K562 (cell line): ENCODE data around the gene LRRC71. TPM values are rescaled to one million over a fixed set of nuclear protein-coding genes. Genes with fewer than 3 reads are reported as not detected.

Source experiments
- ATAC-seq: fragments of 200-7000 bp; cut with Tn5 transposase; 3 replicates; pipeline ENCODE4 v1.9.1; 2020; ENCODE audit warnings: moderate library complexity
- BruUV-seq: library from RNA; stranded (reverse); fragments of 400-500 nt; replicated peaks from 2 replicates; lab custom pipeline; 2021; lab: Mats Ljungman, UMichigan
- CTCF ChIA-PET: fragments of 300-600 bp; formaldehyde crosslinking; extraction: SDS; loops from one replicate; lab custom pipeline; 2021; ENCODE audit warnings: low intra/inter-chr PET ratio; lab: Yijun Ruan, JAX
- POLR2A ChIA-PET: fragments of 300-600, 350-650 bp; sonication (Branson Sonifier 250); formaldehyde crosslinking; extraction: SDS; loops from one replicate; lab custom pipeline; 2021; ENCODE audit warnings: antibody characterized with exemption, inconsistent platforms; lab: Yijun Ruan, JAX
- DNase-seq, 4 experiments: peaks; one replicate each; pipeline versions ENCODE4 v3.0.0 to v3.0.0-alpha.2; 2011 to 2018; ENCODE audit warnings: low spot score in 3 of 4, mixed read lengths in 3 of 4; ENCODE audit errors: extremely low read depth in 1 of 4
- FAIRE-seq: peaks from 2 replicates; lab custom pipeline; 2011; peaks lifted over from hg19 to GRCh38; lab: Jason Lieb, UNC
- H2AFZ ChIP-seq: 2 replicates; pipeline ENCODE4 v1.6.0; 2011; ENCODE audit warnings: low read depth, low read length, control low read depth, inconsistent platforms
- H3K27ac ChIP-seq: fragments of 200-600 bp; 3 replicates; pipeline ENCODE4 v1.8.0; 2011; ENCODE audit warnings: low read depth, mild to moderate bottlenecking, control low read depth, inconsistent platforms, low read length, moderate library complexity, mixed read lengths; ENCODE audit errors: extremely low read depth
- H3K27me3 ChIP-seq, 2 experiments: fragments of 300-600 bp in 1 of 2; 2 replicates in 1 of 2; 3 replicates in 1 of 2; pipeline versions ENCODE4 v1.6.0 to v1.8.0; 2011; ENCODE audit warnings: inconsistent platforms in 2 of 2, low read length in 2 of 2, mild to moderate bottlenecking in 1 of 2, mixed read lengths in 1 of 2, moderate library complexity in 1 of 2; ENCODE audit not compliant: control insufficient read depth in 2 of 2, insufficient read depth in 2 of 2
- H3K36me3 ChIP-seq: fragments of 300-600 bp; 3 replicates; pipeline ENCODE4 v1.8.0; 2011; ENCODE audit warnings: mild to moderate bottlenecking, low read length, inconsistent platforms; ENCODE audit not compliant: control insufficient read depth, insufficient read depth
- H3K4me1 ChIP-seq, 2 experiments: fragments of 200-600 bp in 1 of 2; replicated peaks in 1 of 2; 2 replicates in 1 of 2; 3 replicates in 1 of 2; pipeline versions ENCODE4 v1.5.1 to v1.8.0; 2011; ENCODE audit warnings: inconsistent platforms in 2 of 2, low read length in 2 of 2, mild to moderate bottlenecking in 1 of 2, mixed read lengths in 1 of 2, moderate library complexity in 1 of 2; ENCODE audit not compliant: control insufficient read depth in 2 of 2, insufficient read depth in 2 of 2
- H3K4me2 ChIP-seq: 2 replicates; pipeline ENCODE4 v1.6.1; 2011; ENCODE audit warnings: low read length, control low read depth, inconsistent platforms, mixed read lengths; ENCODE audit not compliant: insufficient read depth
- H3K4me3 ChIP-seq: fragments of 200-600 bp; sonication (generic), shearing (Covaris generic); 2 replicates; pipeline ENCODE4 v1.5.1; 2016; ENCODE audit warnings: control low read depth, inconsistent platforms
- H3K79me2 ChIP-seq: fragments of 200-600 bp; 3 replicates; pipeline ENCODE4 v1.8.0; 2011; ENCODE audit warnings: low read length, inconsistent platforms; ENCODE audit not compliant: control insufficient read depth, insufficient read depth
- H3K9ac ChIP-seq, 2 experiments: 2 replicates each; pipeline versions ENCODE4 v1.6.0 to v1.6.1; 2011; ENCODE audit warnings: low read depth in 2 of 2, low read length in 2 of 2, control low read depth in 1 of 2, inconsistent platforms in 1 of 2, mild to moderate bottlenecking in 1 of 2, mixed read lengths in 1 of 2; ENCODE audit not compliant: insufficient read depth in 1 of 2
- H3K9me1 ChIP-seq: one replicate; pipeline ENCODE4 v1.6.0; 2011; ENCODE audit warnings: inconsistent platforms, mild to moderate bottlenecking, low read length, moderate library complexity; ENCODE audit not compliant: control insufficient read depth, insufficient read depth
- H3K9me3 ChIP-seq: replicated peaks from 2 replicates; pipeline ENCODE4 v1.5.1; 2011; ENCODE audit warnings: low read depth, low read length, inconsistent platforms; ENCODE audit not compliant: control insufficient read depth, insufficient read depth
- H4K20me1 ChIP-seq: replicated peaks from 2 replicates; pipeline ENCODE4 v1.6.1; 2011; ENCODE audit warnings: low read length, inconsistent platforms, mixed read lengths; ENCODE audit not compliant: control insufficient read depth, insufficient read depth
- ASH1L ChIP-seq: fragments of 450-650 bp; IDR thresholded peaks from 2 replicates; pipeline ENCODE4 v1.6.1; 2018; ENCODE audit warnings: borderline replicate concordance, mild to moderate bottlenecking, low read depth; ENCODE audit not compliant: partially characterized antibody
- BRF1 ChIP-seq: IDR thresholded peaks from 3 replicates; pipeline ENCODE4 v1.6.1; 2011; ENCODE audit warnings: borderline replicate concordance, mild to moderate bottlenecking; ENCODE audit not compliant: insufficient read length; ENCODE audit errors: extremely low read depth
- HIVEP1 ChIP-seq: fragments of 250-450 bp; sonication (Bioruptor Pico); IDR thresholded peaks from 2 replicates; pipeline ENCODE4 v1.4.0; 2020; ENCODE audit warnings: mild to moderate bottlenecking
- HOXB6 ChIP-seq: fragments of 250-450 bp; sonication (Bioruptor Pico); IDR thresholded peaks from 2 replicates; pipeline ENCODE4 v1.5.1; 2022; ENCODE audit warnings: mild to moderate bottlenecking, borderline replicate concordance
- KAT7 ChIP-seq: sonication (generic); formaldehyde crosslinking; IDR thresholded peaks from 2 replicates; pipeline ENCODE4 v1.8.0; 2022; ENCODE audit warnings: missing genetic modification reagents, mild to moderate bottlenecking, borderline replicate concordance
- KDM4B ChIP-seq, 2 experiments: fragments of 450-650 bp in 1 of 2; sonication (generic) in 1 of 2; IDR thresholded peaks; 2 replicates each; pipeline ENCODE4 v1.6.1; 2016 to 2017; ENCODE audit warnings: borderline replicate concordance in 2 of 2, antibody characterized with exemption in 1 of 2, low read depth in 1 of 2, mild to moderate bottlenecking in 1 of 2
- PYGO2 ChIP-seq: fragments of 450-650 bp; IDR thresholded peaks from 2 replicates; pipeline ENCODE4 v1.6.1; 2016; ENCODE audit warnings: mild to moderate bottlenecking, missing genetic modification characterization, moderate library complexity, missing compliant biosample characterization
- SMAD1 ChIP-seq: fragments of 150-350 bp; IDR thresholded peaks from 2 replicates; pipeline ENCODE4 v1.6.1; 2014; ENCODE audit warnings: low read length, low read depth; ENCODE audit not compliant: partially characterized antibody
- SMARCB1 ChIP-seq: IDR thresholded peaks from 2 replicates; pipeline ENCODE4 v1.6.1; 2011; ENCODE audit warnings: improper control_type of control experiment, low read depth; ENCODE audit not compliant: insufficient read length
- SMARCE1 ChIP-seq: fragments of 450-650 bp; IDR thresholded peaks from 2 replicates; pipeline ENCODE4 v1.7.1; 2016; ENCODE audit warnings: mild to moderate bottlenecking
- XRCC3 ChIP-seq: fragments of 450-650 bp; IDR thresholded peaks from 2 replicates; pipeline ENCODE4 v1.6.1; 2017; ENCODE audit warnings: mild to moderate bottlenecking, moderate library complexity
- ZC3H4 ChIP-seq: sonication (generic); formaldehyde crosslinking; IDR thresholded peaks from 2 replicates; pipeline ENCODE4 v1.9.0; 2021; ENCODE audit warnings: missing genetic modification reagents, borderline replicate concordance
- ZEB2 ChIP-seq: fragments of 450-650 bp; IDR thresholded peaks from 2 replicates; pipeline ENCODE4 v1.6.1; 2016
- ZKSCAN3 ChIP-seq: fragments of 250-450 bp; sonication (Bioruptor Pico); IDR thresholded peaks from 2 replicates; pipeline ENCODE4 v1.4.0; 2020
- ZNF184 ChIP-seq: sonication (generic); formaldehyde crosslinking; IDR thresholded peaks from 2 replicates; pipeline ENCODE4 v1.5.0; 2020; ENCODE audit warnings: missing genetic modification reagents
- ZNF436 ChIP-seq: fragments of 250-450, 450-650 bp; sonication (Bioruptor Pico); formaldehyde crosslinking; IDR thresholded peaks from 2 replicates; pipeline ENCODE4 v1.7.0; 2020; ENCODE audit warnings: mild to moderate bottlenecking
- whole genome bisulfite sequencing: fragments of 100-300 bp; shearing (Covaris generic); methylation state at CpG from one replicate; pipeline ENCODE4 v1.1.6; 2016; ENCODE audit warnings: low coverage, mixed read lengths; ENCODE audit not compliant: insufficient coverage; ENCODE audit errors: missing lambda C conversion rate; 5-methylcytosine and 5-hydroxymethylcytosine counted together
- in situ Hi-C: fragments of 300-500 bp; cut with MboI; formaldehyde crosslinking; loops from 4 replicates; pipeline ENCODE4 v1.15.0; 2018; ENCODE audit warnings: inconsistent platforms, mixed read lengths
- intact Hi-C: fragments of 100-400 bp; cut with micrococcal nuclease; formaldehyde crosslinking; loops from 2 replicates; pipeline ENCODE4 v1.14.2; 2022
- polyA plus RNA-seq, 8 experiments: library from polyadenylated mRNA; depleted of rRNA in 4 of 8; stranded (reverse) in 5 of 8; unstranded in 3 of 8; fragments of >200 nt; fragmentation: Nextera tagmentation in 2 of 8; fragmentation: Illumina TruSeq in 1 of 8; extraction: Ambion mirVana in 2 of 8; extraction: Trizol in 1 of 8; gene quantifications; 2 replicates each; pipeline versions ENCODE4 v1.2.1 to v1.2.3, GENCODE V29; 2011 to 2014; ENCODE audit warnings: inconsistent platforms in 1 of 8, missing spikeins in 1 of 8
- total RNA-seq, 7 experiments: library from RNA; depleted of rRNA in 6 of 7; stranded (reverse); fragments of >200 nt in 6 of 7; fragmentation: Illumina TruSeq in 2 of 7; extraction: Trizol in 2 of 7; gene quantifications; 2 replicates each; pipeline versions ENCODE4 v1.2.1 to v1.2.3, GENCODE V29; 2011 to 2021; ENCODE audit warnings: low replicate concordance in 1 of 7
- TF ChIP-seq, protein P1 (sequence below): fragments of 450-650 bp; formaldehyde crosslinking; conservative IDR thresholded peaks from 2 replicates; pipeline ENCODE4 v1.4.0; 2022; ENCODE audit warnings: mild to moderate bottlenecking, missing genetic modification characterization
- TF ChIP-seq, protein P2 (sequence below): fragments of 250-450 bp; sonication (Bioruptor Pico); IDR thresholded peaks from 2 replicates; pipeline ENCODE4 v1.5.0; 2022; ENCODE audit warnings: mild to moderate bottlenecking
- TF ChIP-seq, protein P3 (sequence below): sonication (generic); formaldehyde crosslinking; IDR thresholded peaks from 2 replicates; pipeline ENCODE4 v1.8.1; 2023; ENCODE audit warnings: mild to moderate bottlenecking, missing genetic modification reagents

Gene LRRC71
- total and polyA plus RNA-seq, 9 of the 15 experiments (the other 6 are each of a cell fraction or from before 2014, with no cell fraction given), result 0.06 to 1.2 (median 0.51) TPM; not detected in 1

DNA sequence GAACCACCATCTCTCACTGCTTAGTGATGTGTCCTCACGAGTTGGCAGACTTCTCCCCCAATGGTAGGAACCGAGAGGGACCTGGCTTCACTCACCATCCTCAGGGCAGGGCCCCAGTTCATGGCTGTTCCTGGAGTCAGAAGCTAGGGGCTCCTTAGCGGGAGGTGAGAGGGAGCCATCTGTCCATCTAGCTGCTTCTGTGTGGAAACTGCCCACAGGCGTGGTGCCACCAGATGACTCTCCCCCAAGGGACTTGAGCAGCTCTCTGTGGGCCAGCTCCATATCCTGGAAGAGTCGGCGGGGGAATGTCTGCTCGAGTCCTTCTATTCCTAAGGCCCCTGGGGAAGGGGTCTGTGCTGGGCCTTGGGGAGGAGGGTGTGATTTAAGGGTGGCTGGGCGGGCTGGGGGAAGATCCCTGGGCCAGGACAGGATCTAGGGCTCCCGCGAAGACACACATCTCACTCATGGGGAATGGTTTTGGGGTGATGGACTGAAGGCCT lies 16.3 kb downstream of the LRRC71 start:
- peaks cover 3% of the 10 kb centered on the region for H3K9me1 ChIP-seq
- in situ Hi-C loops (no loop called here), intact Hi-C loops (no loop called here)
- H2AFZ ChIP-seq, result no peak overlapping the region
- no peak overlapping the region for H3K4me3 ChIP-seq
- no peaks in the 10 kb centered on the region for H3K79me2 ChIP-seq
- no TSS peak for BruUV-seq
- H4K20me1 ChIP-seq, result no peaks in the 10 kb centered on the region; the same call in 1 of the 2 replicates
- no peak overlapping the region for H3K27ac ChIP-seq
- DNase-seq (no peak), ATAC-seq (no peak), FAIRE-seq (no peak)
- H3K36me3 ChIP-seq, result peaks cover 16% of the 10 kb centered on the region; the same call in 1 of the 3 replicates
- 77% methylated on average over 10 of the region's 10 CpGs for WGBS
- no peaks in the 10 kb centered on the region for H3K27me3 ChIP-seq
- no peaks in the 10 kb centered on the region; a peak in 1 of 5 replicates for H3K4me1 ChIP-seq
- no peak overlapping the region for H3K4me2 ChIP-seq
- POLR2A ChIA-PET, result interaction anchor here (1.2 kb wide), 2 partner anchors 10 to 12 kb away, joined by 3 to 5 read pairs; no protein-coding TSS in a partner anchor
- CTCF ChIA-PET, result no interaction called here
- H3K9me3 ChIP-seq, result no peaks in the 10 kb centered on the region
- peak overlapping the region in 1 of 2 experiments; percentile 37; a peak in 1 of 4 replicates for H3K9ac ChIP-seq
- TF ChIP-seq HIVEP1 (CRISPR knock-in tag) (no peak), PYGO2 (tag) (no peak), BRF1 (no peak), SMAD1 (no peak), ZKSCAN3 (CRISPR knock-in tag) (no peak), SMARCE1 (no peak), ZEB2 (no peak), ZNF436 (CRISPR knock-in tag) (no peak), ZNF184 (no peak), HOXB6 (no peak), ASH1L (no peak), ZC3H4 (no peak), XRCC3 (no peak), KDM4B (IDR thresholded peaks at IDR 0.05; ENCODE audit: borderline replicate concordance in 2 of 2, low read depth in 1 of 2) (no peak), SMARCB1 (no peak), KAT7 (CRISPR knock-in tag) (no peak)
- TF ChIP-seq, protein P1, sequence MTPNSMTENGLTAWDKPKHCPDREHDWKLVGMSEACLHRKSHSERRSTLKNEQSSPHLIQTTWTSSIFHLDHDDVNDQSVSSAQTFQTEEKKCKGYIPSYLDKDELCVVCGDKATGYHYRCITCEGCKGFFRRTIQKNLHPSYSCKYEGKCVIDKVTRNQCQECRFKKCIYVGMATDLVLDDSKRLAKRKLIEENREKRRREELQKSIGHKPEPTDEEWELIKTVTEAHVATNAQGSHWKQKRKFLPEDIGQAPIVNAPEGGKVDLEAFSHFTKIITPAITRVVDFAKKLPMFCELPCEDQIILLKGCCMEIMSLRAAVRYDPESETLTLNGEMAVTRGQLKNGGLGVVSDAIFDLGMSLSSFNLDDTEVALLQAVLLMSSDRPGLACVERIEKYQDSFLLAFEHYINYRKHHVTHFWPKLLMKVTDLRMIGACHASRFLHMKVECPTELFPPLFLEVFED (CRISPR knock-in tag), result no peak
- TF ChIP-seq, protein P2, sequence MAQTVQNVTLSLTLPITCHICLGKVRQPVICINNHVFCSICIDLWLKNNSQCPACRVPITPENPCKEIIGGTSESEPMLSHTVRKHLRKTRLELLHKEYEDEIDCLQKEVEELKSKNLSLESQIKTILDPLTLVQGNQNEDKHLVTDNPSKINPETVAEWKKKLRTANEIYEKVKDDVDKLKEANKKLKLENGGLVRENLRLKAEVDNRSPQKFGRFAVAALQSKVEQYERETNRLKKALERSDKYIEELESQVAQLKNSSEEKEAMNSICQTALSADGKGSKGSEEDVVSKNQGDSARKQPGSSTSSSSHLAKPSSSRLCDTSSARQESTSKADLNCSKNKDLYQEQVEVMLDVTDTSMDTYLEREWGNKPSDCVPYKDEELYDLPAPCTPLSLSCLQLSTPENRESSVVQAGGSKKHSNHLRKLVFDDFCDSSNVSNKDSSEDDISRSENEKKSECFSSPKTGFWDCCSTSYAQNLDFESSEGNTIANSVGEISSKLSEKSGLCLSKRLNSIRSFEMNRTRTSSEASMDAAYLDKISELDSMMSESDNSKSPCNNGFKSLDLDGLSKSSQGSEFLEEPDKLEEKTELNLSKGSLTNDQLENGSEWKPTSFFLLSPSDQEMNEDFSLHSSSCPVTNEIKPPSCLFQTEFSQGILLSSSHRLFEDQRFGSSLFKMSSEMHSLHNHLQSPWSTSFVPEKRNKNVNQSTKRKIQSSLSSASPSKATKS (CRISPR knock-in tag), result no peak
- TF ChIP-seq, protein P3, sequence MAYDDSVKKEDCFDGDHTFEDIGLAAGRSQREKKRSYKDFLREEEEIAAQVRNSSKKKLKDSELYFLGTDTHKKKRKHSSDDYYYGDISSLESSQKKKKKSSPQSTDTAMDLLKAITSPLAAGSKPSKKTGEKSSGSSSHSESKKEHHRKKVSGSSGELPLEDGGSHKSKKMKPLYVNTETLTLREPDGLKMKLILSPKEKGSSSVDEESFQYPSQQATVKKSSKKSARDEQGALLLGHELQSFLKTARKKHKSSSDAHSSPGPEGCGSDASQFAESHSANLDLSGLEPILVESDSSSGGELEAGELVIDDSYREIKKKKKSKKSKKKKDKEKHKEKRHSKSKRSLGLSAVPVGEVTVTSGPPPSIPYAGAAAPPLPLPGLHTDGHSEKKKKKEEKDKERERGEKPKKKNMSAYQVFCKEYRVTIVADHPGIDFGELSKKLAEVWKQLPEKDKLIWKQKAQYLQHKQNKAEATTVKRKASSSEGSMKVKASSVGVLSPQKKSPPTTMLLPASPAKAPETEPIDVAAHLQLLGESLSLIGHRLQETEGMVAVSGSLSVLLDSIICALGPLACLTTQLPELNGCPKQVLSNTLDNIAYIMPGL (CRISPR knock-in tag), result no peak
